Tibial artery (tissue), 4 donors: Measurements from ENCODE around the gene HPN.

Source experiments
- DNase-seq, 2 donors: peaks; one replicate each; pipeline ENCODE4 v3.0.0-alpha.2; 2019
- H3K27ac ChIP-seq, 2 donors: fragments of 200-600 bp; sonication (generic) in 1 of 2; 1 replicate in 1 of 2; 2 replicates in 1 of 2; pipeline ENCODE4 v1.5.1; 2018 to 2019; ENCODE audit warnings: mild to moderate bottlenecking in 1 of 2
- H3K27me3 ChIP-seq, 2 donors: fragments of 200-600 bp; sonication (generic) in 1 of 2; one replicate each; pipeline versions ENCODE4 v1.5.1 to v1.6.0; 2016 to 2019
- H3K36me3 ChIP-seq, 3 donors: fragments of 200-600 bp; sonication (generic) in 2 of 3; one replicate each; pipeline ENCODE4 v1.5.1; 2016 to 2019; ENCODE audit warnings: mild to moderate bottlenecking in 2 of 3
- H3K4me1 ChIP-seq, 4 donors: fragments of 200-600 bp; sonication (generic) in 2 of 4; 1 replicate in 3 of 4; 2 replicates in 1 of 4; pipeline ENCODE4 v1.5.1; 2016 to 2019
- H3K4me3 ChIP-seq, 2 donors: fragments of 200-600 bp; sonication (generic) in 1 of 2; 1 replicate in 1 of 2; 2 replicates in 1 of 2; pipeline ENCODE4 v1.5.1; 2018 to 2019; ENCODE audit warnings: mild to moderate bottlenecking in 2 of 2
- H3K9me3 ChIP-seq, 3 donors: fragments of 200-600 bp; sonication (generic) in 1 of 3; one replicate each; pipeline ENCODE4 v1.5.1; 2016 to 2019
- intact Hi-C: fragments of 100-400 bp; cut with DNase I; formaldehyde crosslinking; loops from one replicate; pipeline ENCODE4 v1.15.0; 2023; ENCODE audit warnings: low total_unique reads
- TF ChIP-seq, protein P1 (sequence below), 2 experiments: fragments of 200-600 bp in 1 of 2; fragments of 450-650 bp in 1 of 2; IDR thresholded peaks; one replicate each; pipeline ENCODE4 v1.5.1; 2017 to 2019; ENCODE audit warnings: antibody characterized with exemption in 2 of 2, mild to moderate bottlenecking in 1 of 2, moderate library complexity in 1 of 2

The HPN gene

DNA sequence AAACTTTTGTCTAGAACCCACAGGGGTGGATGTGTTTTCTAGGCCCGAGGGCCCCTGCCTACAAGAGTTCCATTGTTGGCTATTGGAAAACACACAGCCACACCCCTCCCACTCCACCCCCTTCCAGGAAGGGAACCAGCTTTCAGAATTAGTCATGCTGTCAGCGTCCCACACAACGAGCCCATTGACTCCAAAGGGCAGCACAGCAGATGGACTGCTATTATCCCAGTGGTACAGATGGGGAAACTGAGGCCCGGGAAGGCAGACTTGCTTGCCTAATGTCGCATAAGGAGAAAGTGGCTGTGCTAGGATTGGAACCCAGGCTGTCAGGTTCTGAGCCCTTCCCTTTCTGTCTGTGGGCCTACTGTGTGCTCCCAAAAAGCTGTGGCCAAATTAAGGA, 66.0 kb downstream of the HPN start:
- Histone ChIP-seq H3K9me3 (no peaks in the 10 kb centered on the region), H3K4me1 (no peaks in the 10 kb centered on the region), H3K36me3 (no peaks in the 10 kb centered on the region), H3K4me3 (no peak overlapping the region), H3K27me3 (peaks cover 0 to 10% of the 10 kb centered on the region in 2 donors), H3K27ac (no peak overlapping the region)
- TF ChIP-seq, protein P1, sequence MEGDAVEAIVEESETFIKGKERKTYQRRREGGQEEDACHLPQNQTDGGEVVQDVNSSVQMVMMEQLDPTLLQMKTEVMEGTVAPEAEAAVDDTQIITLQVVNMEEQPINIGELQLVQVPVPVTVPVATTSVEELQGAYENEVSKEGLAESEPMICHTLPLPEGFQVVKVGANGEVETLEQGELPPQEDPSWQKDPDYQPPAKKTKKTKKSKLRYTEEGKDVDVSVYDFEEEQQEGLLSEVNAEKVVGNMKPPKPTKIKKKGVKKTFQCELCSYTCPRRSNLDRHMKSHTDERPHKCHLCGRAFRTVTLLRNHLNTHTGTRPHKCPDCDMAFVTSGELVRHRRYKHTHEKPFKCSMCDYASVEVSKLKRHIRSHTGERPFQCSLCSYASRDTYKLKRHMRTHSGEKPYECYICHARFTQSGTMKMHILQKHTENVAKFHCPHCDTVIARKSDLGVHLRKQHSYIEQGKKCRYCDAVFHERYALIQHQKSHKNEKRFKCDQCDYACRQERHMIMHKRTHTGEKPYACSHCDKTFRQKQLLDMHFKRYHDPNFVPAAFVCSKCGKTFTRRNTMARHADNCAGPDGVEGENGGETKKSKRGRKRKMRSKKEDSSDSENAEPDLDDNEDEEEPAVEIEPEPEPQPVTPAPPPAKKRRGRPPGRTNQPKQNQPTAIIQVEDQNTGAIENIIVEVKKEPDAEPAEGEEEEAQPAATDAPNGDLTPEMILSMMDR (IDR thresholded peaks at IDR 0.05), result no peak
- intact Hi-C loops, result no loop called here
- no peak for DNase-seq

DNA sequence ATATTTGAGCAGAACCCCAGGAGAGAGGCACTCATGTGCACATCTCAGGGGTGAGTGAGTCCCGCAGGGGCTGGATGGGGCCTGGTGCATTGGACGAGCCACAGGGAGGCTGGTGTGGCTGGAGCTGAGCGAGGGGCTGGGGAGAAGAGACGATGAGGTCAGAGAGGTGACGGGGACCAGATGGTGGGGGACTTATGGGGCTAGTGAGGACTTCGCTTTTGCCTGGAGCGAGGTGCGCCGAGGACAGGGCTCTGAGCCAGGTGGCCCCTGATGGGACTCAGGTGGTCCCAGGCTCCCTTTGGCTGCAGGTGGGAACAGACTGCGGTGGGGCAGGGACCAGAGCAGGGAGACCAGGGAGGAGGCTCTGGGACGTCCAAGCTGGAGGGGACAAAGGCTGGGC, 67.2 kb downstream of the HPN start:
- Histone ChIP-seq H3K4me3 (no peak overlapping the region), H3K4me1 (no peaks in the 10 kb centered on the region), H3K27me3 (peaks cover 0 to 10% of the 10 kb centered on the region in 2 donors), H3K36me3 (no peaks in the 10 kb centered on the region), H3K27ac (no peak overlapping the region), H3K9me3 (no peaks in the 10 kb centered on the region)
- intact Hi-C loops, result no loop called here
- DNase-seq, result no peak
- TF ChIP-seq, protein P1 (IDR thresholded peaks at IDR 0.05), result no peak

GRCh38 chr19:35109395-35110112, 68.0 kb downstream of the HPN start:
- H3K27ac ChIP-seq, result no peak overlapping the region
- no peaks in the 10 kb centered on the region for H3K36me3 ChIP-seq
- no peak for DNase-seq
- TF ChIP-seq, protein P1 (IDR thresholded peaks at IDR 0.05), result no peak
- H3K9me3 ChIP-seq, result no peaks in the 10 kb centered on the region
- no peak overlapping the region for H3K4me3 ChIP-seq
- intact Hi-C loops, result no loop called here
- peaks cover 0 to 10% of the 10 kb centered on the region in 2 donors for H3K27me3 ChIP-seq
- peaks cover 0 to 5% (median 3%) of the 10 kb centered on the region in 4 donors for H3K4me1 ChIP-seq

GRCh38 chr19:35110974-35111373, 69.5 kb downstream of the HPN start:
- intact Hi-C loops, result no loop called here

DNA sequence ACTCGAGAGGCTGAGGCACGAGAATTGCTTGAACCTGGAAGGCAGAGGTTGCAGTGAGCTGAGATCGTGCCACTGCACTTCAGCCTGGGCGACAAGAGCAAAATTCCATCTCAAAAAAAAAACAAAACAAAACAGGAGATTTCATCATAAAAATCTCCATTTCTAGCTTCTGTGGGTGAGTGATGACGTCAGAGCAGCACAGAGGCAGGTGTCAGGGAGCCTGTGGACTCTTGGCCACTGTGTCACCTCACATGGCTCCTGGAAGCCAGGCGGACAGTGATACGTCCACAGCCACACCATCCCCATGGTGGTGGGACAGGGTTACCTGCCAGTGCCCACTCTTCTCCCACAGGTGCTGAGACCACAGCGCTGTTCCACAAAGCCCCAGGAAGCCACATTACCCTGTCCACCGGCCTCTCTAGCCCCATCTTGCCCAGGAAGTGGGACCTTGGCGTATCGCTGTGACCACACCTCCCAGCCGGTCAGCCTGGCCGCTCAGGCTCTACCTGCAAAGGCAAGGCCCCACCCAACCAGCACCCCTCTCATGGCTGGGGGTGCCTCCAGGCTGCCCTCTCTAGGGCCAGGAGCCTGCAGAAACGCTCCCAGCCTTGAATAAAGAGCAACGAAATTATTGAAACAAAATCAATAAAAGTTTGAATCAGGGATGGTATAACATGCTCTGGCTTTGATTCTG, 71.6 kb downstream of the HPN start:
- Histone ChIP-seq H3K9me3 (no peaks in the 10 kb centered on the region), H3K27ac (no peak overlapping the region), H3K27me3 (peaks cover 0 to 10% of the 10 kb centered on the region in 2 donors), H3K4me3 (no peak overlapping the region), H3K36me3 (no peaks in the 10 kb centered on the region), H3K4me1 (peaks cover 0 to 15% (median 10%) of the 10 kb centered on the region in 4 donors)
- intact Hi-C loops, result no loop called here
- DNase-seq, result no peak
- TF ChIP-seq, protein P1 (IDR thresholded peaks at IDR 0.05), result no peak

More at GRCh38 chr19:35110974-35111373, 69.5 kb downstream of the HPN start:
- TF ChIP-seq, protein P1 (IDR thresholded peaks at IDR 0.05), result no peak
- Histone ChIP-seq H3K4me1 (peaks cover 0 to 15% (median 10%) of the 10 kb centered on the region in 4 donors), H3K36me3 (no peaks in the 10 kb centered on the region), H3K9me3 (no peaks in the 10 kb centered on the region), H3K27ac (no peak overlapping the region), H3K4me3 (no peak overlapping the region), H3K27me3 (peaks cover 0 to 10% of the 10 kb centered on the region in 2 donors)
- no peak for DNase-seq
